GM19328 (cell line): ENCODE results near the gene WSB2.

Source experiments
- ATAC-seq: cut with Tn5 transposase; IDR thresholded peaks from one replicate; pipeline ENCODE4 v1.9.1; 2021; ENCODE audit warnings: mild to moderate bottlenecking, moderate library complexity; ENCODE audit not compliant: unreplicated experiment

The WSB2 gene

DNA sequence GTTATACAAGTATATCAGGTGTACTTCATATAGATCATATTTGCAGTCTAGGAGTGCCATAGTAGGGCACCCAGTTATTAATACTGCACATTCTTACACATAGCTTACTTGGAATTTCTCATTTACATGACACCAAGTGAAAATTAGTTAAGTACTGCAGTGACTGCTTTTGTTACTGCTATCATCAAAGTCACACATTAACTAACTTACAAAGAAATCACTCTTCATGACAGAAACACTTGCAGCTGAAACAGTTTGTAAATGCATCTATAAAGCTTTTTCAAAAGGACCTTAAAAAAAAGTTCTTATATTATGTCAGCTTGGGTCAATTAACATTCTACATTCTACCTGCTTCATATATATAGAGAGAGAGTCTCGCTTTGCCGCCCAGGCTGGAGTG, 62.3 kb downstream of the WSB2 start:
- ATAC-seq = no peak

DNA sequence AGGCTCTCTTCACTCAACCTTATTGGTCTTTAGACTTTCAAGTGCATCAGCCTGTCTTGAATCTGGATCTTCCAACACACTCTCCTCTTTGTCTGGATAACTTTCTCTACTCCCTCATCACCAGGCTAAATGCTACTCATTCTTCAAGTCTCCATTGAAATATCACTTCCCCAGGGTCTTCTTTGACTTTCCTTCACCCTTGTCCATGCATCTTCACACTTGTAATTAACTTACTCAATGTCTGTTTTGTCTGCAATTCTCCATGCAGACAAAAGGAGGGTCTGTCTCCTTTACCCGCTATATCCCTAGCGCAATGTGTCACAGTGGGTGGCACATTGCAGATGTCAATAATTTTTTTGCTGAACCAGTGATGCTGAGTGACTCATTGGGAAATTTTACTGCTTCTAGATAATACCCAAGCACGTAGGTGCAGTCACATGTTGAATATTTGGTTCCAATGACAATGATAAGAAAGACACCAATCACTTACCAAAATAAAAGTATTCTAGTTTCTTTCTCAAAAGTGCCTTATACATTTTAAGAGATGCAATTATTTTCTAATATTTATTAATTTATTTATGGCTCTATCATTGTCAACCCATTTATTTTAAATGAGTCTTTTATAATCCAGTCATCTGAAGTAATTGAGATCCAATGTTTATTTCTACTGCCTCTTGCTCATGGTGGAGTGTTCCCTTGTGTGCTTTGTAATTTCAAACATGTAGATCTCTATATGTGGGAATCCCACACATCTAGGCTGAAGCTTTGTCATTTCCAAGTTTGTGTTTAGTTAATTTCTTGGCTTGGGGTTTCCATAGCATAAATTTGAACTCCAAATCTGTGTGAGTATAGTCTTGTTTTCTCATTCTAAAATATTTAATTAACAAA, 66.2 kb downstream of the WSB2 start:
- ATAC-seq = no peak

DNA sequence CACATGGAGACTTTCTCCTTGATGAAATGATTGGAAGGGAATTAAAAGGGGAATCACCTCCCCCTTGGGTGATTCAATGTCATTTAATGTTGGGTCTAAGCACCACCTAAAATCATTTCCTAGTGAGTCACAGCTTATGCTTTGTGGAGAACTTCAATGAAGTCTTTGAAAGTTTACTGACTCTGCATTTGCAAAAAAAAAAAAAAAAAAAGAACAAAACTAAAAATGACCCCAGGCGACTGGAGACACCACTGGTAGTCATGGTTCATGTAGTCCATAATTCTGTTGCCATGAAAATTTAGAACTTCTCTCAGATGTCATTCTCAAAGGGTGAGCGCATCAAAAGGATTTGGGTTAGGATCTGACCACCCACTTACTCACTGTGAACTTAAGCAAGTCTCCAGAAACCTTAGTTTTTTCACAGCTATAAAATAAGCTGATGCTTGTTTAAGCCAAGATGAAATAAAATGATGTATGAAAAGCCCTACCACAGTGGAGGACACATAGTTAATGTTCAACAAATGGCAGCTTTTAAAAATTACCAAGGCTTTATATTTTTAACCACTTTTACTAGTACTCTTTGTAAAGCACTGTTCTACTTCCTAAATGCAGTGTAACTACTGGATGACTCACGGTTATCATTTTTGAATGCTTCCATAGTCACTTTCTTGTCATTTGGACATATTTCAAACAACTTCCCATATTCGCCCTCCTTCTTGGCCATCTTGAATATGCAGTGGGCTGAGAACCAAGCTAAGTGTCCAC, 74.1 kb downstream of the WSB2 start:
- ATAC-seq = no peak

DNA sequence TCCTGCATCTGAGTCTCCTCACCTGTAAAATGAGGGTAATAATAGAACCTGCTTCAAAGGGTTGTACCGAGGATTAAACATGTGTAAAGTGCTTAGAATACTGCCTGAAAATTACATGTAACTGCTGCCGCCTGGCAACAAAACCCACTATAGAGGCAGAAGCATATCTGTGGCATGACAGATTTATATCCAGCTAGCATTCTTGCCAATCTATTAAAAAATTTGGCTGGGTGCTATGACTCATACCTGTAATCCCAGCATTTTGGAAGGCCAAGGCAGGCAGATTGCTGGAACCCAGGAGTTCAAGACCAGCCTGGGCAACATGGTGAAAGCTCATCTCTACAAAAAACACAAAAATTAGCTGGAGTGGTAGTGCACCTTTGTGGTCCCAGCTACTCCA, 75.8 kb downstream of the WSB2 start:
- ATAC-seq = no peak
